HCT116 (cell line): ENCODE data around the gene TLCD2. TPM values are rescaled to one million over a fixed set of nuclear protein-coding genes. Genes with fewer than 3 reads are reported as not detected.

ENCODE experiments used
- ATAC-seq: fragments of 200-7000 bp; cut with Tn5 transposase; 2 replicates; pipeline ENCODE4 v1.9.1; 2020; ENCODE audit warnings: mild to moderate bottlenecking, moderate library complexity
- BruUV-seq: library from RNA; stranded (reverse); fragments of 400-500 nt; replicated peaks from 2 replicates; lab custom pipeline; 2021; lab: Mats Ljungman, UMichigan
- CTCF ChIA-PET: fragments of 300-600 bp; sonication (Branson Sonifier 250); formaldehyde crosslinking; loops from one replicate; lab custom pipeline; 2021; ENCODE audit warnings: antibody characterized with exemption; lab: Charles Lee
- POLR2A ChIA-PET: fragments of 300-600, 350-600 bp; sonication (Branson Sonifier 250); formaldehyde crosslinking; loops from one replicate; lab custom pipeline; 2021; ENCODE audit warnings: antibody characterized with exemption; lab: Charles Lee
- RAD21 ChIA-PET, 2 experiments: fragments of 300-600 bp; sonication (Branson Sonifier 250); formaldehyde crosslinking; loops; one replicate each; lab custom pipeline; 2023; ENCODE audit warnings: low total read pairs in 2 of 2; ENCODE audit not compliant: uncharacterized antibody in 2 of 2, unreplicated experiment in 2 of 2, low non-redundant PET in 1 of 2; lab: Charles Lee
- DNase-seq: peaks from one replicate; pipeline ENCODE4 v3.0.0-alpha.2; 2010; ENCODE audit warnings: low read depth, low spot score
- H2AFZ ChIP-seq: fragments of 200-600 bp; shearing (Covaris generic), sonication (generic); 2 replicates; pipeline ENCODE4 v1.6.1; 2017; ENCODE audit warnings: low read depth, mixed run types, mixed read lengths, antibody characterized with exemption, low read length; ENCODE audit not compliant: poor library complexity, severe bottlenecking
- H3K27ac ChIP-seq: 2 replicates; pipeline ENCODE4 v1.5.1; 2012; ENCODE audit warnings: low read depth, low read length
- H3K27me3 ChIP-seq: fragments of 200-600 bp; sonication (generic); 2 replicates; pipeline ENCODE4 v1.6.1; 2016; ENCODE audit warnings: mixed run types, low read length, mixed read lengths; ENCODE audit not compliant: insufficient read depth
- H3K36me3 ChIP-seq, 2 experiments: fragments of 200-500 bp in 1 of 2; fragments of 200-600 bp in 1 of 2; sonication (Bioruptor generic) in 1 of 2; sonication (generic) in 1 of 2; 2 replicates each; pipeline versions ENCODE4 v1.5.1 to v1.6.1; 2014 to 2016; ENCODE audit warnings: low read length in 2 of 2, inconsistent platforms in 1 of 2, mixed read lengths in 1 of 2, mixed run types in 1 of 2; ENCODE audit not compliant: insufficient read depth in 2 of 2, control insufficient read depth in 1 of 2
- H3K4me1 ChIP-seq, 2 experiments: fragments of 200-600 bp in 1 of 2; sonication (generic) in 1 of 2; 2 replicates each; pipeline versions ENCODE4 v1.5.1 to v1.6.1; 2012 to 2017; ENCODE audit warnings: low read length in 2 of 2, inconsistent platforms in 1 of 2, mild to moderate bottlenecking in 1 of 2, mixed read lengths in 1 of 2, mixed run types in 1 of 2, moderate library complexity in 1 of 2; ENCODE audit not compliant: insufficient read depth in 2 of 2, control insufficient read depth in 1 of 2
- H3K4me2 ChIP-seq: fragments of 200-600 bp; sonication (generic); 2 replicates; pipeline ENCODE4 v1.6.1; 2017; ENCODE audit warnings: mixed run types, low read length, mixed read lengths
- H3K4me3 ChIP-seq, 2 experiments: fragments of 200-600 bp in 1 of 2; sonication (generic) in 1 of 2; replicated peaks in 1 of 2; 2 replicates each; pipeline ENCODE4 v1.5.1; 2011 to 2016; ENCODE audit warnings: low read length in 2 of 2, control low read depth in 1 of 2, low read depth in 1 of 2, mild to moderate bottlenecking in 1 of 2, mixed read lengths in 1 of 2, mixed run types in 1 of 2
- H3K79me2 ChIP-seq: fragments of 200-600 bp; sonication (generic); 2 replicates; pipeline ENCODE4 v1.6.1; 2017; ENCODE audit warnings: mild to moderate bottlenecking, mixed run types, low read length, moderate library complexity, mixed read lengths; ENCODE audit not compliant: insufficient read depth
- H3K9ac ChIP-seq: fragments of 200-600 bp; sonication (generic); 2 replicates; pipeline ENCODE4 v1.6.1; 2016; ENCODE audit warnings: low read length, mixed read lengths
- H3K9me2 ChIP-seq: fragments of 200-600 bp; sonication (generic), shearing (Covaris generic); 2 replicates; pipeline ENCODE4 v1.6.1; 2017; ENCODE audit warnings: mixed run types, mild to moderate bottlenecking, moderate library complexity; ENCODE audit not compliant: insufficient read depth
- H3K9me3 ChIP-seq, 2 experiments: fragments of 200-500 bp in 1 of 2; fragments of 200-600 bp in 1 of 2; sonication (Bioruptor generic) in 1 of 2; sonication (generic) in 1 of 2; 2 replicates each; pipeline ENCODE4 v1.6.1; 2014 to 2017; ENCODE audit warnings: low read length in 2 of 2, mixed read lengths in 2 of 2, inconsistent platforms in 1 of 2, low read depth in 1 of 2, mild to moderate bottlenecking in 1 of 2, mixed run types in 1 of 2, moderate library complexity in 1 of 2; ENCODE audit not compliant: control insufficient read depth in 1 of 2, insufficient read depth in 1 of 2
- H4K20me1 ChIP-seq: fragments of 200-600 bp; sonication (generic), shearing (Covaris generic); 2 replicates; pipeline ENCODE4 v1.6.1; 2017; ENCODE audit warnings: mixed run types, mild to moderate bottlenecking, moderate library complexity; ENCODE audit not compliant: insufficient read depth
- EZH2 ChIP-seq: fragments of 200-600 bp; sonication (generic); IDR thresholded peaks from 2 replicates; pipeline ENCODE4 v1.6.1; 2017; ENCODE audit warnings: antibody characterized with exemption, mixed run types
- POLR2AphosphoS5 ChIP-seq: IDR thresholded peaks from 2 replicates; pipeline ENCODE4 v1.6.1; 2011; ENCODE audit warnings: mild to moderate bottlenecking, low read depth, low read length, moderate library complexity
- RAD21 ChIP-seq: IDR thresholded peaks from 2 replicates; pipeline ENCODE4 v1.6.1; 2012; ENCODE audit warnings: low read depth, mild to moderate bottlenecking
- SRF ChIP-seq: IDR thresholded peaks from 2 replicates; pipeline ENCODE4 v1.6.1; 2012; ENCODE audit warnings: low read depth
- TCF7L2 ChIP-seq: IDR thresholded peaks from 2 replicates; pipeline ENCODE4 v1.7.0; 2011; ENCODE audit warnings: borderline replicate concordance, inconsistent platforms; ENCODE audit not compliant: insufficient read depth, insufficient read length; ENCODE audit errors: extremely low read depth
- ZNF274 ChIP-seq: fragments of 200-500 bp; sonication (Bioruptor generic); IDR thresholded peaks from 2 replicates; pipeline ENCODE4 v1.6.1; 2014; ENCODE audit warnings: mild to moderate bottlenecking, low read depth, low read length, inconsistent platforms
- intact Hi-C: fragments of 100-400 bp; cut with micrococcal nuclease; formaldehyde crosslinking; loops from 2 replicates; pipeline ENCODE4 v1.10.0; 2022
- total RNA-seq: library from RNA; stranded (reverse); gene quantifications from one replicate; pipeline ENCODE4 v1.2.1, GENCODE V29; 2021; ENCODE audit not compliant: unreplicated experiment
- TF ChIP-seq, protein P1 (sequence below), 3 experiments: fragments of 200-600 bp in 1 of 3; sonication (generic) in 1 of 3; IDR thresholded peaks in 2 of 3; conservative IDR thresholded peaks in 1 of 3; 2 replicates each; pipeline ENCODE4 v1.5.1; 2012 to 2017; ENCODE audit warnings: low read depth in 2 of 3, low read length in 2 of 3, antibody characterized with exemption in 1 of 3, borderline replicate concordance in 1 of 3, control low read depth in 1 of 3, mild to moderate bottlenecking in 1 of 3, mixed read lengths in 1 of 3, mixed run types in 1 of 3, moderate library complexity in 1 of 3; ENCODE audit not compliant: insufficient read depth in 1 of 3
- TF ChIP-seq, protein P2 (sequence below): IDR thresholded peaks from 2 replicates; pipeline ENCODE4 v1.6.1; 2012
- TF ChIP-seq, protein P3 (sequence below): IDR thresholded peaks from 2 replicates; pipeline ENCODE4 v1.6.1; 2012

The TLCD2 gene
- total RNA-seq, 1 experiment from 2014 or later = 1.8 TPM

DNA sequence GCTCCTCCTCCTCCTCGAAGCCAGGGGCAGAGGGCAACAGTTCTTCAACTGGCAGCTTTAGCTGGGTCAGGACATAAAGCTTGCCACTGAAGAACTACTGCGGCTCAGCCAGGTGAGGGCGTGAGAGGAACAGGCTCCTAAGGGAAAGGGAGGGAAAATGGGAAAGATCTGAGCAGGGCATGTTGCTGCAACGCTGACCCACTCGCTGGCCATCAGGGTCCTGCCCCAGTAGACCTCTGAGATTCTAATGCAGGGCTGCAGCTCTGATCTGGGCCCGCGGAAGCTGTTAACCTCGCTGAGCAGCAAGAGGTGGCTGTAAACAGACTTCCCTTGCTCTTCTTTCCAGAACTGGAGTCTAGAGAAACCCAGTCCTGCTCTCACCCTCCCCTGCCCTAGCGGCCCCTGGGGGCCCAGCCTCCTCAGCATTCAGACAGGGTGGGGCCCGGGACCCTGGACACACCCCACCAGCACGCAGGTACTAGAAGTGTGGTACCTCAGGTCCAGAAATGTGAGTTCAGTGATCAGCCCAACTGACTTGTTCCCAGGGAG is 3.8 kb upstream of the TLCD2 start:
- peak overlapping the region; percentile 76 to 85 for H3K4me3 ChIP-seq
- H3K9me3 ChIP-seq = no peaks in the 10 kb centered on the region
- POLR2A ChIA-PET = interaction anchor here (0.6 to 1.6 kb wide), 5 partner anchors 10 to 150 kb away, joined by 3 to 6 read pairs (median 4); partner anchors contain the start of genes RPA1 and SMYD4
- ATAC-seq (peak; percentile 11; the same call in 1 of the 2 replicates), DNase-seq (peak; percentile 64)
- H3K9me2 ChIP-seq = no peaks in the 10 kb centered on the region
- peaks cover 34 to 74% of the 10 kb centered on the region in 2 experiments for H3K4me1 ChIP-seq
- intact Hi-C loops = loop anchor here (10.0 kb wide), 1 partner anchor 691 kb away; the partner anchor contains the start of gene MNT
- H4K20me1 ChIP-seq = no peaks in the 10 kb centered on the region
- H3K9ac ChIP-seq = peak overlapping the region; percentile 86
- no peaks in the 10 kb centered on the region for H3K27me3 ChIP-seq
- CTCF ChIA-PET = interaction anchor here (0.8 to 2.1 kb wide), 8 partner anchors 17 to 312 kb away, joined by 3 to 12 read pairs (median 3); partner anchors contain the start of gene RTN4RL1
- RAD21 ChIA-PET = interaction anchor here (0.7 to 1.3 kb wide), 3 partner anchors 65 to 70 kb away, joined by 3 to 4 read pairs (median 3); no protein-coding TSS in a partner anchor
- peaks cover 33% of the 10 kb centered on the region; the same call in 1 of the 2 replicates for H3K79me2 ChIP-seq
- H3K36me3 ChIP-seq = peaks cover 0 to 20% of the 10 kb centered on the region in 2 experiments; a peak in 1 of 4 replicates
- H3K4me2 ChIP-seq = peak overlapping the region; percentile 86
- no TSS peak for BruUV-seq
- no peak overlapping the region for H2AFZ ChIP-seq
- TF ChIP-seq ZNF274 (no peak), RAD21 (peak; percentile 79), POLR2AphosphoS5 (0 out of 2 replicates have a peak, but pooled peaks have one; percentile 18), SRF (no peak), TCF7L2 (no peak), EZH2 (no peak)
- TF ChIP-seq, protein P1, sequence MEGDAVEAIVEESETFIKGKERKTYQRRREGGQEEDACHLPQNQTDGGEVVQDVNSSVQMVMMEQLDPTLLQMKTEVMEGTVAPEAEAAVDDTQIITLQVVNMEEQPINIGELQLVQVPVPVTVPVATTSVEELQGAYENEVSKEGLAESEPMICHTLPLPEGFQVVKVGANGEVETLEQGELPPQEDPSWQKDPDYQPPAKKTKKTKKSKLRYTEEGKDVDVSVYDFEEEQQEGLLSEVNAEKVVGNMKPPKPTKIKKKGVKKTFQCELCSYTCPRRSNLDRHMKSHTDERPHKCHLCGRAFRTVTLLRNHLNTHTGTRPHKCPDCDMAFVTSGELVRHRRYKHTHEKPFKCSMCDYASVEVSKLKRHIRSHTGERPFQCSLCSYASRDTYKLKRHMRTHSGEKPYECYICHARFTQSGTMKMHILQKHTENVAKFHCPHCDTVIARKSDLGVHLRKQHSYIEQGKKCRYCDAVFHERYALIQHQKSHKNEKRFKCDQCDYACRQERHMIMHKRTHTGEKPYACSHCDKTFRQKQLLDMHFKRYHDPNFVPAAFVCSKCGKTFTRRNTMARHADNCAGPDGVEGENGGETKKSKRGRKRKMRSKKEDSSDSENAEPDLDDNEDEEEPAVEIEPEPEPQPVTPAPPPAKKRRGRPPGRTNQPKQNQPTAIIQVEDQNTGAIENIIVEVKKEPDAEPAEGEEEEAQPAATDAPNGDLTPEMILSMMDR (IDR thresholded peaks at IDR 0.05 in 2 of 3, conservative IDR thresholded peaks at IDR 0.05 in 1 of 3; ENCODE audit: borderline replicate concordance in 1 of 3, insufficient read depth in 1 of 3, low read depth in 2 of 3, low read length in 2 of 3) = peak in 2 of 3 experiments; percentile 67 to 69; a peak in 5 of 6 replicates
- TF ChIP-seq, protein P2, sequence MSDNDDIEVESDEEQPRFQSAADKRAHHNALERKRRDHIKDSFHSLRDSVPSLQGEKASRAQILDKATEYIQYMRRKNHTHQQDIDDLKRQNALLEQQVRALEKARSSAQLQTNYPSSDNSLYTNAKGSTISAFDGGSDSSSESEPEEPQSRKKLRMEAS = peak; percentile 47; the same call in 1 of the 2 replicates
- TF ChIP-seq, protein P3, sequence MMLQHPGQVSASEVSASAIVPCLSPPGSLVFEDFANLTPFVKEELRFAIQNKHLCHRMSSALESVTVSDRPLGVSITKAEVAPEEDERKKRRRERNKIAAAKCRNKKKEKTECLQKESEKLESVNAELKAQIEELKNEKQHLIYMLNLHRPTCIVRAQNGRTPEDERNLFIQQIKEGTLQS = no peak
- H3K27ac ChIP-seq = peak overlapping the region; percentile 91
